HG02759 (cell line): ENCODE results near the gene UPK2.

ENCODE experiments used
- ATAC-seq: cut with Tn5 transposase; IDR thresholded peaks from one replicate; pipeline ENCODE4 v1.9.1; 2021; ENCODE audit warnings: mild to moderate bottlenecking, moderate library complexity; ENCODE audit not compliant: unreplicated experiment

Gene UPK2

GRCh38 chr11:118956094-118956846 is at the start of gene UPK2:
Gene UPK2, plus strand, starts transcription at chr11:118956298. Its CDS starts 53 bp downstream, at chr11:118956351.
- peak; percentile 67 for ATAC-seq

GRCh38 chr11:118907051-118908042 is 48.8 kb upstream of the UPK2 start:
- ATAC-seq = no peak

DNA sequence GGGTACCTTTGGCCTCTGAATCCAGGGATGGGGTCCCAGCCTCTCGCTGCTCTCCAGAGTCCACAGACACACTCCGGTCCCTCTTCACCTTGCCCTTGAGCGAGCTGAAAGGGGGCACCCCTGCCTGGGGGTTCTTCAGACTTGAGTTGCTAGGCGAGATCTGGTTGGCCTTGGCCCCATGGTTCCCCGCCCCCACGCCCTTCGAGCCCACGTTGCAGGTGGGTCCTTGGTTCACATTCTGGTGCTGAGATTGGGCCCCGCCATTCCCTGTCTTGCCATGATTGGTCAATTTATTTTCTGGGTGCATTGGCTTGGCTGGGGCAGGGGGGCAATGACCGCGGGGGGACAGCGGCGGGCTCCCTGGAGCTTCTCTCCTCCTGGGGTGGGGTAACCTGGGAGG is 47.8 kb upstream of the UPK2 start:
- no peak for ATAC-seq

GRCh38 chr11:118908901-118909618 is 47.0 kb upstream of the UPK2 start:
- no peak for ATAC-seq

- ATAC-seq = no peak
These were observed 46.3 kb upstream of the UPK2 start for GRCh38 chr11:118909619-118910308.

- no peak for ATAC-seq
These were observed 45.6 kb upstream of the UPK2 start for GRCh38 chr11:118910309-118911112.

DNA sequence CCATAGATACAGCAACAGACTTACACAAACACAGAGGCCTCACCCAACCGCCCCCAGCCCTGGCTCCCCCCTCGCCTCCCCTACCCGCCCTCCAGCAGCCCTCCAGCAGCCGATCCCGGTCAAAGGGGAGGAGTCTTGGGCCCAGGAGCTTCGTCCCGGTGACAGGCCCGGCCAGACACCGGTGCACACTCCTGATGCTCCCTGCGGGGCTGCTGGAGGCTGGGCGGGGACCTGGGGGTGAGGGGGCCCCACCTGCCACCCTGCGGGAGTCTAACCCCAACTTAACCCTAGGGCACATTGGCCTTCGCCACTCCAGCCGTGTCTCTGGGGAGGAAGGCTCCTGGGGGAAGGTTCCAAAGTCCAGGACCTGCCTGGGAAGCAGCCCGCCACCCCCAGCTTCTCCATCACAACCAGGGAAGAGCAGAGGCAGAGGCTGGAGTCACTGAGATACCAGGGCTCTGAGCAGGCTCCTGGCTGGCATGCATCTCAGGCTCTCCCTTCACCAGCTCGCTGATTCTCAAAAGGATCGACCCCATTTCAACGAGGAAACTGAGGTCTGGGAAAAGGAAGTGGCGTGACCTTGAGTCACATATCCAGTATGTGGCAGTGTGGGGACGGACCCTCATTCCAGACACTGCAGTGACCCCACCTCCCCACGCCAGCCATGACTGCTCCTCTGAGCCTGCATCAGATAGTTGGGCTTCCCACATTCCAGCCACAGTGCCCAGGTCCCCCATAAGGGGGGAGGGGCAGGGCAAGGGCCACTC is 44.8 kb upstream of the UPK2 start:
- no peak for ATAC-seq

- no peak for ATAC-seq
These were observed 44.0 kb upstream of the UPK2 start for GRCh38 chr11:118911880-118912741.

GRCh38 chr11:118912742-118913410 is 43.2 kb upstream of the UPK2 start:
- ATAC-seq = no peak

GRCh38 chr11:118913411-118914125 is 42.5 kb upstream of the UPK2 start:
- ATAC-seq = no peak

- no peak for ATAC-seq
These were observed 41.8 kb upstream of the UPK2 start for GRCh38 chr11:118914178-118914918.

DNA sequence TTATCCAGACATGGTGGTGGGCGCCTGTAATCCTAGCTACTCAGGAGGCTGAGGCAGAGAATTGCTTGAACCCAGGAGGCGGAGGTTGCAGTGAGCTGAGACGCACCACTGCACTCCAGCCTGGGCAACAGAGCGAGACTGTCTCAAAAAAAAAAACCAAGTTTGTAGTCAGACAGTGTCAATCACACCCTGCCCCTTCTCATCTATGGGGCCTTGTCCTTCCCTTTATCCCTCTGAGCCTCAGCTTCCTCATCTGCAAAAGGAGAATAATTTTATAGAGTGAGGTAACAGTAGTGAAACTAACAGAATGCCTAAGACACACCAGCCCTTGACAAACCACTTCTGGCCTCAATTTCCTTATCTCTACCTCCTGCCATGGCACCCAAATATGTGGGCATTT is 41.1 kb upstream of the UPK2 start:
- ATAC-seq = no peak

DNA sequence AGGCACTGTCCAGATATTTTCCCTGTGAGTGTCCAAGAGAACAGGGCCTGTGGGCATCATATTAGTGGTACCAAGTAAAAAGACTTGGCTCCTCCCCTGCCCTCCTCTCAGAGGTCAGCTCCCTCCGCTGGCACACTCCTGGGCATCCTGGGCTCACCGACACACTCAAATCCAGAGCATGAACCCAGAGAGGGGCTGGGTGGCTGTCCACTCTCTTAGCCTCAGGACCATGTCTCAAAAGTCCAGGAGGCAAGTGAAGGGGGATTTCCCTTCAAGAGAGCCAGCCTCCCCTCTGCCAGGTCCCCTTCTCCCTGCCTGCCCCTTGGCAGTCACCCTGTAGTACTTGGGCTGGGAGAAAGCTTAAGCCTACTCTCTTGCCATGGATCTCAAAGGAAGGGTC is 40.7 kb upstream of the UPK2 start:
- no peak for ATAC-seq

- ATAC-seq = no peak
These were observed 39.9 kb upstream of the UPK2 start for GRCh38 chr11:118915941-118916841.

DNA sequence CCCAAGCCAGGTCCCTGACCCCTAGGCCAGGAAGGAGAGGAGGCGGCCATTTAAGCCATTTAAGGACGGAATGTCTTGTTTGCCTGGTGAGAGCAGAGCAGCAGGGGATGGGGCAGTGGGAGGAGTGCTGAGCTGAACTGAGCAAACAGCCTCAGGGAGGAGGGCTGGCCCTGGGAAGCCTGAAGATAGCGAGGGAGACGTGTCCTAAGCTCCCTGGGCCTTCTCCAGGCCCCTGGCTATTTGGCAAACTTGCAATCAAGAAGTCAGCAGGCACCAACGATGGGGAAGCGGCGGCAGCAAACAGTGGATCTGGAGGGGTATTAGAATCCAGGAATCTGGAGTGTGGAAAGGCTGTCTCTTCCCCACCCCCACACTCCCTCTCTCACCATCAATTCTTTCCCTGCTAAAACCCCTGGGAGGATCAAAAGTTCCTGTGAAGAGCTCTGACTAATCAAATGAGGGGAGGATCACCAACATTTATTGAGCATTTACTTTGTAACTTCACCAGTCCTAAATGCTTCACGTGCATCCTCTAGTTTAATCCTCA is 39.2 kb upstream of the UPK2 start:
- no peak for ATAC-seq
